GM18519 (cell line): Measurements from ENCODE around the gene DDX5.

Source experiments
- ATAC-seq: cut with Tn5 transposase; IDR thresholded peaks from one replicate; pipeline ENCODE4 v1.9.1; 2021; ENCODE audit warnings: mild to moderate bottlenecking, moderate library complexity; ENCODE audit not compliant: unreplicated experiment, low FRiP score

The DDX5 gene

GRCh38 chr17:64455993-64456885 is 49.9 kb downstream of the DDX5 start:
- peak; percentile 58 for ATAC-seq

GRCh38 chr17:64449545-64449944 is 56.5 kb downstream of the DDX5 start:
- no peak for ATAC-seq

- no peak for ATAC-seq
Measured at GRCh38 chr17:64448665-64449512, 57.2 kb downstream of the DDX5 start, which contains the start of gene MILR1. Gene MILR1, plus strand, starts transcription at chr17:64449115. Its CDS starts 54 bp downstream, at chr17:64449169.
